GM21529 (cell line): ENCODE data around the gene APCDD1L.
"Not testable (repeated sequence)": the region's sequence is repeated elsewhere in the genome, so short reads cannot be mapped to it uniquely, and the experiment has no call there.

ENCODE experiments used
- ATAC-seq: cut with Tn5 transposase; IDR thresholded peaks from one replicate; pipeline ENCODE4 v1.9.1; 2021; ENCODE audit not compliant: unreplicated experiment

The APCDD1L gene

DNA sequence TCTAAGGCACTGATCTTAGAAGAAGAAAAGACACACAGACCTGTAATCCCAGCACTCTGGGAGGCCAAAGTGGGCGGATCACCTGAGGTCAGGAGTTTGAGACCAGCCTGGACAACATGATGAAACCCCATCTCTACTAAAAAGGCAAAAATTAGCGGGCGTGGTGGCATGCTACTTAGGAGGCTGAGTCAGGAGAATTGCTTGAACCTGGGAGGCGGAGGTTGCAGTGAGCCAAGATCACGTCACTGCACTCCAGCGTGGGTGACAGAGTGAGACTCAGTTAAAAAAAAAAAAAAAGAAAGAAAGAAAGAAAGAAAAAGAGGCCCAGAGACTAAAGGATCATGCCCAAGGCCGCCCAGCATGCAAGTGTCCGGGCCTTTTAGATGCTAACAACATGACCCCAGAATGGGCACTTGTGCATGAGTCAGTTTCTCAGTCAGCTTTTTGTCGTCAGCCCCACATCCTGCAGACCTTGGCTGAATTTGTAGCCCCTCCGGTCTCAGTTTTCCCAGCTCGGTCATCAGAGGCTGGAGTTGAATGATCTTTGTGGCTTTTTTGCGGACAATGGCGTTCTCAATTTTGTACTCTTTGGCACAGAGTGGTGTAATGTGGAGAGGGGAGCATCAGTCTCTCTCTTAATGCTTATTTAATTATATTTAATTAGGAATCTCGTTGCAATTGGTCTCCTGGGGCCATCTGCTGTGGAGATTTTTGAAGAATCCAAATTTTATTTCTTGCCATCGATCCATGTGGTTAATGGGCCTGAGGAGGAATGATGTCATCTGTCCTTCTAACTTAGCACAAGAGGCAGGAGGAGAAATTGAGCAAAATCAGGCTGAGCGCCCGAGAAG is 30.6 kb upstream of the APCDD1L start:
- ATAC-seq, result no peak

DNA sequence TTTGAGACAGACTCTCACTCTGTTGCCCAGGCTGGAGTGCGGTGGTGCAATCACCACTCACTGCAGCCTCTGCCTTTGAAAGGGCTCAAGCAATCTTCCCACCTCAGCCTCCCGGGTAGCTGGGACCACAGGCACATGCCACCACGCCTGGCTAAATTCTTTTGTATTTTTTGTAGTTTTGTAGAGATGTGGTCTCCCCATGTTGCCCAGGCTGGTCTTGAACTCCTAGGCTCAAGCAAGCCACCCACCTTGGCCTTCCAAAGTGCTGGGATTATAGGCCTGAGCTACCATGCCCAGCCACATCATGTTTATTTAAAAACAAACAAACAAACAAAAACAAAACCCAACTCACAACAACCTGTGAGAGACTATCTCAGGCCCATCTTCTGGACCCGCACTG is 29.7 kb upstream of the APCDD1L start:
- ATAC-seq, result no peak

DNA sequence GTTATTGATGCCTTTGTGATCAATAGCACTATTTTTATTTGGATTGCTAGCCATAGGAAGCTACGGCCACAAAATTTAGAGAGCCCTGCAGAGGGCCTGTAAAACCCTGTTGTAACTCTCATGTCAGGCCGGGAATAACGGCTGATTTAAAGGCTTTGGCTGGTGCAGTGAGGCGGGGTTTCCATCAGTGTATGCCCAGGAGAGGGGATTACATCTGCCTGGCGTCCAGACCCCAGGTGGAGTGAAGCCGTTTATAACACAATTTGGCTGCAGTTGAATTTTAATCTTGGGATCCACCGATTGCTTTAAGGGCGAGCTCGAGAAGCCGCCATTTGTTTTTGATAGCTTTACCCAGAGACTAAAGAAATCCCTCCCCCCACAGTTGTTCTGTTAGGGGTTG is 29.1 kb upstream of the APCDD1L start:
- no peak for ATAC-seq

DNA sequence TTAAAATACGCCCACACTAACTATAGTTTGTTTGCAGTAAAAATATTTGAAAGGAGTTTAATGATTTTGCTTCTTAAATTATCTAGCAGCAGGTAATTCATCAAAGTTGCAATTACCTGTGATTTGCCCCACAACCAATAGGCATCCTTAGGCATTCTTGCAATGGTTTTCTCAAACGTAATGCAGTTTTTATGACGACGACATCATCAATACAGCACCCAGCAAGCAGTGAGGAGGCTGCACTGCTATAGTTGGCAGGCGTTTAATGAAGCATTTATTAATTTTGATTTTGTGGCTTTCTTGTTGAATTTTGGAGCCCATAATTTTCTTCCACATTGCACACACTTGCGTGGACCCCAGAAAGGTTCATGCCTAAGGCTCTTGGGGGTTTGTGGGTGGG is 28.1 kb upstream of the APCDD1L start:
- no peak for ATAC-seq

DNA sequence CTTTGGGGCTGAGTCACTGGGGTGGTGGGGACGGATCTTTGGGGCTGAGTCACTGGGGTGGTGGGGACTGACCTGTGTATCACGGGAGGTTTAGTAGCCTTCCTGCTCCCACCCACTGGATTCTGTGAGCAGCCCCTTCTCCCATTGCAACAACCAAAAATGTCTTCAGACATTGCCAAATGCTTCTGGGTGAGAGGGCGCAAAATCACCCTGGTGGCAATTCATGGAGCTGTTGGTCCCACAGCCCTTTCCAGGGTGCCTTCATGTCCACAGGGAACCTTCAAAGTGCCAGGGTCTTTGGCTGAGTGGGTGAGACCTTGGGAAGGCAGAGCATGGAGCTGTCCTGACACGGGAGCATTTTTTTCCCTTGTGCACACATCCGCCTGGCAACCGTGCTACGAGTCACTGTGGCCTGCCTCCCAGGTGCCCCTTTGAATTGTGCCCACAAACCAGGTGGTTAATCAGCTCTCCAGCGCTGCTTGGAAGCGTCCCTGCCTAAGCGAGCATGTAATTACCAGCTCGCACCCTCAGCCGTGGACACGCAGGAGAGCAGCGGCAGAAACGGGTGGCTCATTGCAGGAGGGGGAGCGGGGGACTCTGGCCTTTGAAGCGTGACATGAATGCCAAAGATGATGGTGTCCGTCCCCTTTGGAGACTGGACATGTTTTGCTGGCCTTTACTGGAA is 27.4 kb upstream of the APCDD1L start:
- no peak for ATAC-seq

DNA sequence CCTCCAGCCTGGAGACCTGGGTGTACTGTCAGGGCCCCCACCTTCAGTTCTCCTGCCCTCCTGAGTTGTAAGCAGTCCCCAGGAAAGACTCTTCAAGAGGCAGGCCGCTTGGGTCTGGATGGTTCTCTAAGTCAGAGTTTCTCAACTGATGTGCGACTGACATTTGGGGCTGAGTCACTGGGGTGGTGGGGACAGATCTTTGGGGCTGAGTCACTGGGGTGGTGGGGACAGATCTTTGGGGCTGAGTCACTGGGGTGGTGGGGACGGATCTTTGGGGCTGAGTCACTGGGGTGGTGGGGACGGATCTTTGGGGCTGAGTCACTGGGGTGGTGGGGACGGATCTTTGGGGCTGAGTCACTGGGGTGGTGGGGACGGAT is 26.8 kb upstream of the APCDD1L start:
- ATAC-seq, result not testable (repeated sequence)

DNA sequence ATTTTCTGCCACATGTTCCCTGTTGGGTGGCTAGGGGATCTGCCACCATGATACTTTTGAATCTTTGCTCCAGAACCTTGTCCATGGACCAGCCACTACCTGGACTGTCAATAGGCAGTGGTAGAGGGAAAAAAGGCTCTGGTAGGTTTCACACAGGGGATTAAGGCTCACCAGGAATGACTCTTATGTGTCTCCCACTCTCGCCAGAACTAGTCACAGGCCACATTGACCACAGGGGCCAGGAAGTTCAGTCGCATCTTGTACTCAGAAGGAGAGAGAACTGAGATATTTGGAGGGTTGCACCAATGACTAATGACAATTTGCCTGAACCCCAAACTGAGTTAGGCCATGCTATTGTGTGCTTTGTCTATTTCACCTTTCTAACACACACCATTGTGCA is 23.6 kb upstream of the APCDD1L start:
- no peak for ATAC-seq

DNA sequence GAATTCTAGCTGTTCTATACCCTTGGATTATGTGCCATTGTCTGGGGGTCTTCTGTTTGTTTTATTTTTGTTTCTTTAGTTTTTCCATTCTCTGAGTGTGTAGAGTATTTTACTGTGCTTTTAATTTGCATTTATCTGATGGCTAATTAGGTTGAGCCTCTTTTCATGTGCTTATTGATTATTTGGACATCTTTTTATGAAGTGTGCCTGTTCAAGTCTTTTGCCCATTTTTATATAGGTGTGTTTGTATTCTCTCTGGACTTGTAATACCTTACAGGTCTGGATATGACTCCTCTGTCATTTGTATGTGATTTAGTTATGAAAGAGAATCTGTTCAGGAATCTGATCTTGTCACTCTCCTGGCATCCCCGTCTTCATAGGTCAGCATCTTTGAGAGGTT is 22.6 kb upstream of the APCDD1L start:
- ATAC-seq, result no peak

DNA sequence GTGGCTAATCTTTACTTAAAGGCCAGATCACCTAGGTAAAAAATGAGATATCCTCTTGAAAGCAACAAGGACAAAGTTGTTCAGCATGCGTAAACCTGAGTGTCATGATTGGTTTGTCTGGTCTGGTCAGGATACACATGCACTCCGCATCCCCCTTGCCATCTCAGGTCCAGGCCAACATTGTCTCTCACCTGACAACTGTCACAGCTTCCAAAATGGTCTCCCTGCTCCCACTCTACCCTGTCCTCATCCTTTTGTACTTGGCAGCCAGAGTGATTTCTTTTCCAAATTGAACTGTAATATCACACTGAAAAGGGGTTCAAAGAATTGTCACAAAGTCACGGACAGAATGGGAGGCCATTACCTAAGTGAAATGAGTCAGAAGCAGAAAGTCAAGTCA is 21.1 kb upstream of the APCDD1L start:
- no peak for ATAC-seq

DNA sequence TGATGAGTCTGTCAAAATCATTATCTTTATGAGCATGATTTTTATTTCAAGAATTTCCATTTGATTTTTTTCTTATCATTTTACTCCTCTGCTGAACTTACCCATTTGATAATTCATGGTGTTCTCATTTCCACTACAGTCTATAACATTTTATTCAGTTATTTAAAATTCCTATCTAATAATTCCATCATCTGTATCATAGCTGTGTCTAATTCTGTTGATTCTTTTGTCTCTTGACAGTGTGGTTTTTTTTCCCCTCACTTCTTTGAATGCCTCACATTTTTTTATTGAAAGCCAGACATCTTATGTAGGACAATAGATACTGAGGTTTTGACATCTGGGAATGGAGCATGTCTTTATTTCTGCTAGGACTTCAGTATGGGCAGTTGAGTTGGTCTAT is 16.5 kb upstream of the APCDD1L start:
- ATAC-seq, result no peak

DNA sequence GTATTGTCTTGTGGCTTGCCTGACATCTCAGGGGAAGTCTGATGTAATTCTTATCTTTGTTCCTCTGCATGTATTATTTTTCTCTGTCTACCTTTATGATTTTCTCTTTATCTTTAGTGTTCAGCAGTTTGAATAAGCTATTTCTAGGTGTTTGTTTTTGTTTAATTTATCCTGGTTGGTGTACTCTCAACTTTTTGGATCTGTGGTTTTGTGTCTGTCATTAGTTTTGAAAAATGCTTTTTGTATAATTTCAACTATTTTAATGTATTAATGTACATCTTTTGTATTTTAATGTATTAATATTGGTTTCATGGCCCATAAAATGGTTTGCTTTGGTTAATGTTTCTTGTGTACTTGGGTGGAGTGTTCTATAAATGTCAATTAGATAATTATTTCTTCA is 15.9 kb upstream of the APCDD1L start:
- ATAC-seq, result no peak

DNA sequence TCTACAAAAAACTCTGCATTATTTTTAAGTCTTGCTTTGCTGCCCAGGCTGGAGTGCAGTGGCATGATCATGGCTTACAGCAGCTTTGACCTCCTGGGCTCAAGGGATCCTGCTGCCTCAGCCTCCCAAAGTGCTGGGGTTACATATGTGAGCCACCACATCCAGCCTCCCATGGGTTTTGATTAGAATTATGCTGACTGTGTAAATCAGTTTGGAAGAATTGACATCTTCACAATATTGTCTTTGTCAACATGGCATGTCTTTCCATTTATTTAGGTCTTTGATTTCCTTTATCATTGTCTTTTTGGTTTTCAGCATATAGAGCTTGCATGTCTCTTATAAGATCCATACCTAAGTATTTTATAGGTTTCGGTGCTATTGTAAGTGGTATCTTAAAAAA is 13.2 kb upstream of the APCDD1L start:
- ATAC-seq, result no peak

DNA sequence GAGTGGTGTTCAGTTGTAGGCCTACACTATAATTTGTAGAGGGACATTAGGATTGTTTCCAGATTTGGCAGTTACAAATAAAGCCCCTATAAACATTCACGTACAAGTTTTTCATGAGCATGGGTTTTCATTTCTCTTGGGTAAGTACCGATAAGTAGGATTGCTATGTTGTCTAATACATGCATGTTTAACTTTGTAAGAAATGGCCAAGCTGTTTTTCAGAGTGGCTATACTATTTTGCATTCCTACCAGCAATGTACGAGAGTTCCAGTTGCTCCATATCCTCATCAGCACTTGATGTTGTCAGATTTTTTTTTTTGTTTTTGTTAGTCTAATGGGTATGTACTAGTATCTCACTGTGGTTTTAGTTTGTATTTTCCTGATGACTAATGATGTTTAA is 11.2 kb upstream of the APCDD1L start:
- ATAC-seq, result no peak

DNA sequence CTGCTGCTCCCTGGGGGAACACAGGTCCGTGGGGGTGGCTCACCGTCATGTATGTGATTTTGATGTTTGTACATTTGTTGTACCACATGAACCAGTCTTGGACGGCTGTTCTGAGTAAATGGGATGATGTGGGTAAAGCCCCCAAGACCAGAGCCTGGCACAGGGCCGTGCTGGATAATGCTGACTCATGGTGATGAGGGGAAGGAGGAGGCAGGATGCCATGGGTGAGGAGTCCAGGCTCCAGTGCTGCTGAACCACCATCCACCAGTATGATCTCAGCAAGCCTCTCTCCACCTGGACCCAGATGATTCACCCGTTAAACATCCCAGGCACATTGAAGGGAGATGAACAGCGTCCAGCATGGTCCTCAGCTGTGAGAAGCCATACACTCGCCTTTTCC is 9.6 kb upstream of the APCDD1L start:
- no peak for ATAC-seq

DNA sequence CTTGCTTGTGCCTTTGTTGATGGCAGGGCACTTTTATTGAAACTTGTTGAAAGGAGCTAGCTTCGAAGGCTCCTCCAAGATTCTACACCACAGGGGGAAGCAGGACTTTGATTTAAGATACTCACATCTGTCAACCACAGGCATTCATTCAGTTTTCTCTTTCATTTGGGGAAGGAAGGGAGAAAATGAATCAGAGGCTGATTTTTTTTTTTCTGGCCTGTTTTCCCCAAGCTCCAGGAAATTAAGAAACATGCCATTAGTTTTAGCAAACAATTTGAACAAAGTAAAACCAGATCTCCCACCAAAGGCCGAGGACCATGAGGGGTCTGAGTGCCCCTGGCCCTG is 8.7 kb upstream of the APCDD1L start:
- no peak for ATAC-seq

DNA sequence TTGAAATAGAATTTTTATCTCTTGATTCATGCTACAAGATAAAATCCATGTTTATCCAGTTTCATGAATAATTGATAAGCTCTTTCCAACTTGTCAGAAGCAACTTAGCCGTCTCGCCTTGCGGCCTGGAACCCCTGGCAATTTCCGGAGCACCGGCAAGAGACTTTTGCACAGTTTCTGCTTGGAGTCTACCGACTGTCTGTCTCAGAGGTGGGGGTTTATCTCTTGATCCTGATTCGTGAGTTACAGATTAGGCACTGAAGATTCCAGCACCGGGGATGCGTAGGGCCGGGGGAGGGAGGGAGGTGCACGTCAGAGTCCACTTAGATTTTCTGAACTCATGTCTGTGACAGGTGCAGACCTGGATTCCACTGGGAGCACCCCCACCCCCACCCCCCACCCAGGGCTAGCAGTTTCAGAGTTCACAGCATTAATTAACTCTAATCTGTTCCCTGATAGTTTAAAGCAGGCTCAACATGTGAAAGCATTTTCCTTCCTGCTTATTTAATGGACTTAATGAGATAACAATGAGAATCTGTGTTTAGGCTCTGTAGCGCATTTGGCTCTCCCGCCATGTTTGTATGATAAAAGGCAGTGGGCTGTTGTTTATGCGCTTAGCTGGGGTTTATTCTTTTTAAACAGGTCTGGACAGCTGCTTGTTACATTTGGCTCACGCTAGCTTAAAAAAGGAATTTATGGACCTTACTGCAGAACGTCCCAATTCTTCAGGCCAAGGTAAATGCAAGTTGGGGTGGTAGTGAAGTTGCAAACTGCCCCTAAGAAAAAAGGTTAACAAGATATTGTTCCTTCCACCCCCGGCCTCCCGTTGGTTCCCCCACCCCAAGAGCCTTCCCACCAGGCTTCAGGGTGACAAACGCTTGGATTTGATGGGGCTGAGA is 8.1 kb upstream of the APCDD1L start:
- no peak for ATAC-seq

DNA sequence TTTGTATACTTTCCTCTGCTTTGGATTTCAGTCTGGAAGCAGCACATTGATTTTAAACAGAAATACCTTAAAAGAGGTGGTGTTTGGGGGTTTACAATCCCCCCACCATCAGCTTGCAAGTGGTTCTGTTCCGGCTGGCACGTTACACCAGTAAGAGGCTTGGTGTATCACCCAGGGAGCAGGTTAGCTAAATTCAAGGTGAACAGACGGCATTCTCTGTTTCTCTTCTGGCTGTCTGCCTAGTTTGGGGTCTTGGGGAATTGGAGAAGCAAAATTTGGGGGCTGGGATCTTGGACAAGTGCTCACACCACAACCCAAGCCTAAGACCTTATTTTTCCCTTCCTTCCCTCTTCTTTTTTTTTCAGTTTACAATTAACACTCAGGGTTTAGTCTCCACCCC is 7.5 kb upstream of the APCDD1L start:
- ATAC-seq, result no peak

DNA sequence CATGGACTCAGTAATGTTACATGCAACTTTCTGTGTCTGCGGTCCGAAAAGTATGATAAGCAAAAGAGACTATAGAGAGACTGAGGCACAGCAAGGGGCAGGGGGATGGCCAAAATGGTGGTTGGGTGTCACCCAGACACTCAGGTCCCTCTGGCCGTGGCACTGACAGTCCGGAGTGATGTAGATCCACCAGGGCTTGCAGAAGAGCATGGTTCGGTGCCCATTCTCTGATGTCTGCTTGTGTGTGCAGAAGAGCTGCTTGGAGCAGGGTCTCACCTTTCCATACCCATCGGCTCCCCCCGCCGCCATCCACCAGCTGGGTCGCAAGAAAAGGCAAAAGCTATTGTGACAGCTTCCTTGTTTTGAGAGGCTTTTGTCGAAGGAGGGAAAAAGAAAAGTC is 6.6 kb upstream of the APCDD1L start:
- ATAC-seq, result no peak

DNA sequence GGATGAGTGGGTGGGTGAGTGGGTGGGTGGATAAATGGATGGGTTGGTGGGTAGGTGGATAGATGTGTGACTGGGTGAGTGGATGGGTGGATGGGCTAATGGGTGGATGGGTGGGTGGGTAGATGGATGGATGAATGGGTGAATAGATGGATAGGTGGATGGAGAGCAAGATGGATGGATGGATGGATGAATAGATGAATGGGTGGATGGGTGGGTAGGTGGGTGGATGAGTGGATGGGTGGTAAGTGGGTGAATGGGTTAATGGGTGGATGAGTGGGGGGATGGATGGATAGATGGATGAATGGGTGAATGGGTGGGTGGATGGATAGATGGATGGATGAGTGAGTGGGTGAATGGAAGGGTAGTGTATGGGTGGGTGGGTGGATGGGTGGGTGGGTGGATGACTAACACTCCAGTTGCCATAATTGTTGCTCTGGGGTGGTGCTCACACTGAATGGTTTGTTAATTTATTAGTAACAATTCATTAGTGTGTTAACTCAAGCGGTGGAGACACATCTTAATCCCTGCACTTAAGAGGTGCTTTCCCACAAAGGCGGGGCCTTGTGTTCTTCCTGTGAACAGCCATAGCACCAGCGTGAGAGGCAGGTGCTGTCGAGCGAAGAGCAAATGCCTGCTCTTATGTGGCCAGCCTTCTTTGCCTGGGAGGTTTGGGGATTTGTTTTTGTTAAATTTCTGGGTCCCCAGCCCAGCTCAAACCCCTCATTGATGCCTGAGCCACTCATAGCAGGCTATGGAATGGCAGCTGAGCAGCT is 4.9 kb upstream of the APCDD1L start:
- no peak for ATAC-seq

DNA sequence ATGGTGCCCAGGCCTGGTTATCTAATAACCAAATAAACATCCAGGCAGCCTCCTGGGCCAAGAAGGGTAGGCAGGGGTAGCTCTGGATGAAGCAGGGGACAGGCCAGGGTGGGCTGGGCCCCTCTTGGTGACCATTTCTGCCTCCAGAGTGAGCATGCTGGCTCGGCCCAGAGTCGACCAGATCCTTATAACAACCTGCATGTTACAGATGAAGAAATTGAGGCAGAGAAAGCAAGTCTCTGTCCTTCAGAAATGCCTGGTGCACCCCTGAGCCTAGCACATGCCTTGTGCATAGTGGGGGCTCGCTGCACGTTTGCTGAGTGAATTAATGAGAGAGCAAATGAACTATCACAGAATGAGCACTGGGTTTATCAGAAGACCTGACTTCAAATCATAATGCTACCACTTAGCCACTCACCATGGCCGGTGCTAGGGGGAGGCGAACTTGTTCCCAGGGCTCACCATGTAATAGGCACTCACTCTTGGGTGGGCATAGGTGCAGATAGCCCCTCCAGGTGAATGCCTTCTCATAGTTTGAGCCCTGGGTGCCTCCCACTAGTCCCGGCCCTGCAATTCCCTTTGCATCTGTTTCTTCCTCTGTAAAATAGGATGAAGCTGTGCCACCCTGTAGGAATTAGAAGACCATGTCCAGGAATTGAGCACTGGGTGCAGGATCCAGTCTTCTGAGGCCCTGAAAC is 3.8 kb upstream of the APCDD1L start:
- no peak for ATAC-seq
